Effector memory CD4-positive, alpha-beta T cell (primary cell): Measurements from ENCODE around the gene GAS6.

ENCODE experiments used
- DNase-seq, 3 donors: peaks; one replicate each; pipeline ENCODE4 v3.0.0-alpha.2; 2020
- H3K27ac ChIP-seq: 2 replicates; pipeline ENCODE4 v1.7.0; 2013; ENCODE audit warnings: mild to moderate bottlenecking, low read length, moderate library complexity; ENCODE audit not compliant: insufficient read depth, poor library complexity, severe bottlenecking
- H3K27me3 ChIP-seq: replicated peaks from 2 replicates; pipeline ENCODE4 v1.7.0; 2013; ENCODE audit warnings: mild to moderate bottlenecking, low read length; ENCODE audit not compliant: insufficient read depth, control insufficient read depth, poor library complexity, severe bottlenecking
- H3K36me3 ChIP-seq: 2 replicates; pipeline ENCODE4 v1.7.0; 2013; ENCODE audit warnings: mild to moderate bottlenecking, low read length, moderate library complexity; ENCODE audit not compliant: control insufficient read depth, insufficient read depth
- H3K4me1 ChIP-seq: 2 replicates; pipeline ENCODE4 v1.7.0; 2013; ENCODE audit warnings: low read length, mild to moderate bottlenecking; ENCODE audit not compliant: control insufficient read depth, insufficient read depth, poor library complexity, severe bottlenecking
- H3K4me3 ChIP-seq: 2 replicates; pipeline ENCODE4 v1.7.0; 2013; ENCODE audit warnings: low read length, low read depth, mild to moderate bottlenecking; ENCODE audit not compliant: insufficient read depth, poor library complexity, severe bottlenecking
- H3K9me3 ChIP-seq: 2 replicates; pipeline ENCODE4 v1.7.0; 2013; ENCODE audit warnings: mild to moderate bottlenecking, low read length, moderate library complexity; ENCODE audit not compliant: control insufficient read depth

The GAS6 gene

GRCh38 chr13:113860665-113861432 lies 3.0 kb downstream of the GAS6 start:
- no peak for DNase-seq
- no peak overlapping the region for H3K27ac ChIP-seq

GRCh38 chr13:113860051-113860664 lies 3.7 kb downstream of the GAS6 start:
- no peak for DNase-seq
- H3K36me3 ChIP-seq: no peaks in the 10 kb centered on the region
- peaks cover 14% of the 10 kb centered on the region for H3K27me3 ChIP-seq
- H3K4me3 ChIP-seq: no peak overlapping the region
- no peaks in the 10 kb centered on the region for H3K9me3 ChIP-seq
- peaks cover 4% of the 10 kb centered on the region for H3K4me1 ChIP-seq
- H3K27ac ChIP-seq: no peak overlapping the region

More at GRCh38 chr13:113860665-113861432, 3.0 kb downstream of the GAS6 start:
- H3K9me3 ChIP-seq: no peaks in the 10 kb centered on the region
- peaks cover 4% of the 10 kb centered on the region for H3K4me1 ChIP-seq
- H3K36me3 ChIP-seq: no peaks in the 10 kb centered on the region
- peaks cover 14% of the 10 kb centered on the region for H3K27me3 ChIP-seq
- H3K4me3 ChIP-seq: no peak overlapping the region

GRCh38 chr13:113859311-113860050 lies 4.4 kb downstream of the GAS6 start:
- no peak overlapping the region for H3K4me3 ChIP-seq
- H3K27ac ChIP-seq: no peak overlapping the region
- H3K4me1 ChIP-seq: peaks cover 11% of the 10 kb centered on the region
- no peaks in the 10 kb centered on the region for H3K36me3 ChIP-seq
- DNase-seq: no peak
- peaks cover 14% of the 10 kb centered on the region for H3K27me3 ChIP-seq
- no peaks in the 10 kb centered on the region for H3K9me3 ChIP-seq

- Histone ChIP-seq H3K9me3 (no peaks in the 10 kb centered on the region), H3K27me3 (peaks cover 1% of the 10 kb centered on the region), H3K4me3 (no peak overlapping the region), H3K36me3 (no peaks in the 10 kb centered on the region), H3K4me1 (peaks cover 11% of the 10 kb centered on the region), H3K27ac (no peak overlapping the region)
- DNase-seq: no peak
Measured at GRCh38 chr13:113857531-113858195, 6.2 kb downstream of the GAS6 start.

GRCh38 chr13:113856716-113857065 lies 7.2 kb downstream of the GAS6 start:
- peaks cover 11% of the 10 kb centered on the region for H3K4me1 ChIP-seq
- H3K27me3 ChIP-seq: no peaks in the 10 kb centered on the region
- no peaks in the 10 kb centered on the region for H3K36me3 ChIP-seq
- no peak overlapping the region for H3K27ac ChIP-seq
- no peaks in the 10 kb centered on the region for H3K9me3 ChIP-seq
- H3K4me3 ChIP-seq: no peak overlapping the region
- DNase-seq: no peak

GRCh38 chr13:113855931-113856715 lies 7.8 kb downstream of the GAS6 start:
- Histone ChIP-seq H3K27me3 (no peaks in the 10 kb centered on the region), H3K27ac (no peak overlapping the region), H3K9me3 (no peaks in the 10 kb centered on the region), H3K4me1 (peaks cover 11% of the 10 kb centered on the region), H3K4me3 (no peak overlapping the region), H3K36me3 (no peaks in the 10 kb centered on the region)
- DNase-seq: no peak

GRCh38 chr13:113855012-113855921 lies 8.6 kb downstream of the GAS6 start:
- no peaks in the 10 kb centered on the region for H3K36me3 ChIP-seq
- no peaks in the 10 kb centered on the region for H3K27me3 ChIP-seq
- H3K4me3 ChIP-seq: no peak overlapping the region
- H3K27ac ChIP-seq: no peak overlapping the region
- no peak for DNase-seq
- H3K4me1 ChIP-seq: peaks cover 11% of the 10 kb centered on the region
- H3K9me3 ChIP-seq: no peaks in the 10 kb centered on the region

- H3K4me1 ChIP-seq: peaks cover 11% of the 10 kb centered on the region
- H3K27me3 ChIP-seq: no peaks in the 10 kb centered on the region
- no peaks in the 10 kb centered on the region for H3K9me3 ChIP-seq
- H3K4me3 ChIP-seq: no peak overlapping the region
- no peak overlapping the region for H3K27ac ChIP-seq
- H3K36me3 ChIP-seq: no peaks in the 10 kb centered on the region
- DNase-seq: no peak
Measured at GRCh38 chr13:113854238-113855011, 9.5 kb downstream of the GAS6 start.
